Endothelial cell of umbilical vein (primary cell): ENCODE data around the gene PTPN3.

ENCODE experiments used
- CTCF ChIP-seq, 2 donors: IDR thresholded peaks; 1 replicate in 1 of 2; 2 replicates in 1 of 2; pipeline ENCODE4 v1.5.1; 2011; ENCODE audit warnings: low read length in 2 of 2, mild to moderate bottlenecking in 2 of 2, moderate library complexity in 2 of 2, control low read depth in 1 of 2, inconsistent platforms in 1 of 2, low read depth in 1 of 2; ENCODE audit not compliant: insufficient read depth in 1 of 2; ENCODE audit errors: extremely low read depth in 1 of 2
- EZH2 ChIP-seq: IDR thresholded peaks from 2 replicates; pipeline ENCODE4 v1.6.1; 2012; ENCODE audit warnings: borderline replicate concordance, low read depth, mild to moderate bottlenecking, moderate library complexity, low read length, inconsistent platforms; ENCODE audit not compliant: severe bottlenecking
- FOS ChIP-seq: IDR thresholded peaks from 2 replicates; pipeline ENCODE4 v1.6.1; 2011; ENCODE audit warnings: mild to moderate bottlenecking, low read length, moderate library complexity, borderline replicate concordance; ENCODE audit not compliant: insufficient read depth
- JUN ChIP-seq: IDR thresholded peaks from 2 replicates; pipeline ENCODE4 v1.6.1; 2011; ENCODE audit warnings: borderline replicate concordance, low read depth; ENCODE audit not compliant: insufficient read length, insufficient read depth
- MAX ChIP-seq: IDR thresholded peaks from 2 replicates; pipeline ENCODE4 v1.6.1; 2011; ENCODE audit not compliant: insufficient read depth, insufficient read length
- MYC ChIP-seq: IDR thresholded peaks from one replicate; pipeline ENCODE4 v1.6.1; 2011; ENCODE audit warnings: mild to moderate bottlenecking, low read depth, low read length
- POLR2A ChIP-seq: IDR thresholded peaks from 2 replicates; pipeline ENCODE4 v1.6.1; 2012; ENCODE audit warnings: low read depth, mild to moderate bottlenecking, control low read depth, low read length
- POLR2AphosphoS5 ChIP-seq: IDR thresholded peaks from 2 replicates; pipeline ENCODE4 v1.6.1; 2012; ENCODE audit warnings: low read depth, mild to moderate bottlenecking, control low read depth, low read length, moderate library complexity; ENCODE audit not compliant: insufficient read depth

GRCh38 chr9:109517901-109518377 is 19.8 kb upstream of the PTPN3 start:
- no peak for TF ChIP-seq CTCF (IDR thresholded peaks at IDR 0.05; ENCODE audit: extremely low read depth in 1 of 2, insufficient read depth in 1 of 2, low read depth in 1 of 2, low read length in 2 of 2)
- TF ChIP-seq MAX = no peak
- TF ChIP-seq POLR2AphosphoS5 = no peak
- no peak for TF ChIP-seq JUN
- TF ChIP-seq FOS = no peak
- no peak for TF ChIP-seq POLR2A
- no peak for TF ChIP-seq EZH2
- TF ChIP-seq MYC = no peak
